NCI-H1694 treated with DMSO at 0.1 percent for 48 hours (cell line): ENCODE results near the gene JMJD8.
A peak's percentile ranks its signal among the peaks of the same experiment; 100 is the strongest.

ENCODE experiments used
- DNase-seq: peaks from one replicate; lab custom pipeline; 2025; lab: John Stamatoyannopoulos, UW

JMJD8 gene

DNA sequence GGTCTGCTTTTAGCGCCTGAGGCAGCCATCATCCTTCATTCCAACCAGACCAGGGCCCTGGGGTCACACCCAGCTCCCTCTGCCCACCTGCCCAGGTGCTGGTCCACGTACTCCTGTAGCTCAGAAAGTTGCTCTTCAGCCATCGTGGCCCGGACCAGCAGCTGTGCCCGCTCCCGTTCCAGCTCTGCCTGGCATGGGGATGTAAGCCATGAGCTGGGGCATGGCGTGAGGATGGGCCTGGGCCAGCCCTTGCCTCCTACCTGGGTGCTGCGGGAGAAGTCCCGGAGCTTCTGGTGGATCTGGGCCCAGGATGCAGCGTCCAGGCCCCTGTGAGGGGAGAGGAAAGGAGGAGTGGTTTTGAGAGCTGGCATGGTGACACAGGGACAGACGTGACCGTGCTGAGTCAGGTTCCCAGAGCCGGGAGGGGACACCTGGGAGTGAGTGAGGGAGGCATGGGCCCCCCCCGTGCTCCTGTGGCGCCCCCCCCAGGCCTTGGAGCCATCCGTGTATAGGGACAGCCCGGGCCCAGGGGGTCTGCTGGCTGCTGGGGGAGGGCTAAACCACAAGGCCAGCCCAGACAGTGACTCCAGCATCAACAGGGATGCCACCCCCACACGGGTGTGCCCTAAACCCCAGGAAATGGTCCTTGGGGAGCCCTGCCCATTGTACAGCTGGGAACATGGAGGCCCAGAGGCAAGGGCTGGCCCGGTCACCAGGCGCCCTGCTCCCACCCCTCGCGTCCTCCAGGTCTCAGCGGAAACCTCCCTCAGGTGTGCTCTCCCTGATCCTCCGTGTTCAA, 38.9 kb upstream of the JMJD8 start:
- no peak for DNase-seq

DNA sequence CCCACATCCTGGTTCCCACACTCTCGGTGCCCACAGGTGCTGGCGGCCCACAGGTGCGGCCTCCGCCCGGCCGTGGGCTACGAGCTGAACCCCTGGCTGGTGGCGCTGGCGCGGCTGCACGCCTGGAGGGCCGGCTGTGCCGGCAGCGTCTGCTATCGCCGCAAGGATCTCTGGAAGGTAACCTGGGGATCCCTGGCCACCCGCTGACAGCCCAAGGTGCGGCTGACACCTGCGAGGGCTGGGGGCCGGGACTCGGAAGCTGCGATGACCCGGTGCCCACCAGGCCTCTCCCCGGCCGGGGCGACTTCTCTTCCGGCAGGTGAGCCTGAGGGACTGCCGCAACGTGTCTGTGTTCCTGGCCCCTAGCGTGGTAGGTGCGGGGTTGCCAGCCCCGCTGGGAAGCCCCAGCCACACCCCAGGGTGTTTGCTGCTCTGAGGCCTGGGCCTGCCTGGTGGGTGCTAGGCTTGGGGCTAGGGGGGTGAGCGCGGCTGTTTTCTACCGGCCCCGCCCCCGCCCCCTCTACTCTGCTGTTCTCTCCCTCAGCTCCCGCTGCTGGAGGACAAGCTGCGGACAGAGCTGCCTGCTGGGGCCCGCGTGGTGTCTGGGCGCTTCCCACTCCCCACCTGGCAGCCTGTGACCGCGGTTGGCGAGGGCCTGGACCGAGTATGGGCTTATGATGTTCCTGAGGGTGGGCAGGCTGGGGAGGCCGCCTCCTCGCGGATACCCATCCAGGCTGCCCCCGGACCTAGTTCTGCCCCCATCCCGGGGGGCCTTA, 37.8 kb upstream of the JMJD8 start:
- no peak for DNase-seq

- peak; percentile 31 for DNase-seq
Observed at GRCh38 chr16:720990-721764, 37.0 kb upstream of the JMJD8 start, which contains the start of gene ANTKMT. Gene ANTKMT (plus strand): TSS chr16:721146. CDS start chr16:721275, 129 bp downstream.

DNA sequence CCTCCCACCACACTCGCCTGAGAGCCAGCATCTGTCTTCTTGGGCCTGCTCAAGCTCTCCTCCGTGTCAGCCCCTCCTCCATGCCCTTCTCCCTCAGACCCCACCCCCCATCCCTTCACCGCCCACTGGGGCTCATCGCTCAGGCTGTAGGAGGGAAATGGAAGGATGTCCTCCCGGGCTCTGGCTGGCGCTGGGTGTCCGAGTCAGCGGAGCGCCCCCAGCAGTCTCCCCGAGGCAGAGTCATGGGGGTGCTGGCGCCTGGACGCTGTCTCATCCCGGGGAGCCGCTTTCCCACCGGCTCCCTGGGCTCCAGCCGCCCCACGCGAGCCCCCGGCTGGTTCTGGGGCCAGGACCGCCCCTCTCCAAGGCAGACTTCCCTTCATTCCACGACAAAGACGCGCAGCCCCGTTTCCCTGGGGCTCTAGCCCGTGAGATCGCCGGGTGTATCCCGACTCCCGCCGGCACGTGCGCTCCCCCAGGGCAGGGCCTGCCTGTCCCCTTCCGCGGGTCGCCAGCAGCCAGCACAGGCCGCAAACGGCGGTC, 36.4 kb upstream of the JMJD8 start:
- peak; percentile 54 for DNase-seq

DNA sequence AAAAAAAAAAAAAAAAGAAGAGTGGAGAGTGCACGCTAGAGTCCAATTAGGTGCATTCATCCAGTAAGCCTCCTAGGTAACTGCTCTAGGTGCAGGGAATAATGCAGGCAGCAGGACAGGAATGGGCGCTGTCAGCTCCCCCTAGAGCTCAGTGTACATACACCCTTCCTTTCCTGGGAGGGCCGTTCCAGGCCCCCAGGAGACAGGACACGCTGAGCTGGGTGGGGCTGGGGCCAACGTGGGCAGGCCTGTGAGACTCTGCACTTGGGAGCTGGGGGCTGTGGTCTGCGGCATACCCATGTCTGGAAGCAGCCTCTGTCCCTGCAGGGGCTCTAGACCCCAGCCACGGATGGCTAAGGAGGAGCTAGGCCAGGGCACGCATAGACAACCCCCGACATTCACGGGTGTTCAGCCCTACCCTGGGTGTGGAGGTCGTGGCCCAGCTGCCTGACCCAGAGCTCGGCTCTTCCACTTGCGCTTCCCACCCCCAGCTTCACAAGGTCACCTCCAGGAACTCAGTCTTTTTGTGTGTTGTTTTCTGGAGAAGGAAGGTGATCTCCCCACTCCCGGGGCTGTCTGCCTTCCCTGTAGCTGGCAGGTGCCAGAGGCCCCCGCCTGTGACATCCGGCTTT, 35.8 kb upstream of the JMJD8 start:
- DNase-seq, result no peak

GRCh38 chr16:718922-719321, 34.8 kb upstream of the JMJD8 start:
- no peak for DNase-seq

- DNase-seq, result no peak
Observed at GRCh38 chr16:718389-718788, 34.3 kb upstream of the JMJD8 start.

DNA sequence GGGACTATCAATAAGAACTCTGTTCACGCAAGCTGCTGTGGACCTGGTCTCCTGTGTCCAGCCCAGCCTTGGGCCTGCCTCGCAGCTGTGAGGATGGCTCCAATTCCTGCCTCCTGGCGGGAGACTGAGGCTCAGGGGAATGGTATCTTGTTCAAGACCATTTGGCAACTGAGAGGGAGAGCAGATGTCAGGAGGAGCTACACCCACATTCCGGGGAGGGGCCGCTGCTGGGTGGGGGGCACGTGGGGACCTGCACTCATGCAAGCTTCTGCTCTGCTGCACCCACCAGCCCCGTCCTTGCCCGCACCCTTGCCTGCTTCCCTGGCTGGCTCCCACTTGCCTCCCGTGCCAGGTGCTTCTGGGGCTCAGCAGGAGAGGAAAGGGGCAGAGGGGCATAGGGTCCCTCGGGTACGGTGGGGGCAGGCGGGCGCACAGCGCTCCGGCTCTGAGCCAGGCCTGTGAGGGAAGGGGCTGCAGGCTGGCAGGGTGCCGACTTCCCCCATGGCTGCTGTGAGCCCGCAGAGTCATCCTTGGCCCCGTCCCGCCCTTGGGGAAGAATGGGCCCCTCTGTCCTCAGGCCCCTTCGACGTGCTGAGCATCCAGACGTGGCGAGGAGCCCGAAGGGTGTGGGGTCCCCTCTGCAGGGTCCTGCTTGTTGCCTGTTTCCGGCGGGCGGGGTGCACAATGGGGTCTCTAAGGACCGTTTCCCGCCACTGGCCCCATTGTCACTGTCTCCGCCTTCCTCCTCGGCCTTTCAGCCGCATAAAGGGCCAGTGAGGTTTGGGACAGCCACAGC, 33.5 kb upstream of the JMJD8 start:
- DNase-seq, result peak; percentile 19

DNA sequence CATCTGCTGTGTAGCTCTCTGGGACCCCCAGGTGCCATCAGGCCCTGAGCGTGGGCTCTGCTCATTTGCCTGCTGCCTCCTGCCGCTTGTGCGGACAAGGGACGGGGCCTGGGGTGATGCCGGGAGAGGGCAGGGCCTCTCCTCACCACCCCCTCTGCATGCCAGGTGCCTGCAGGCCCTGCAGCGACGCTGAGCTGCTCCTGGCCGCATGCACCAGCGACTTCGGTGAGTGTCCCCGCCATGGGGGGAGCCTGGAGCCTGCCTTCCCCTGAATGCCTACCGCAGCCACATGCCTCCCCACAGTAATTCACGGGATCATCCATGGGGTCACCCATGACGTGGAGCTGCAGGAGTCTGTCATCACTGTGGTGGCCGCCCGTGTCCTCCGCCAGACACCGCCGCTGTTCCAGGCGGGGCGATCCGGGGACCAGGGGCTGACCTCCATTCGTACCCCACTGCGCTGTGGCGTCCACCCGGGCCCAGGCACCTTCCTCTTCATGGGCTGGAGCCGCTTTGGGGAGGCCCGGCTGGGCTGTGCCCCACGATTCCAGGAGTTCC, 32.7 kb upstream of the JMJD8 start:
- DNase-seq, result no peak

DNA sequence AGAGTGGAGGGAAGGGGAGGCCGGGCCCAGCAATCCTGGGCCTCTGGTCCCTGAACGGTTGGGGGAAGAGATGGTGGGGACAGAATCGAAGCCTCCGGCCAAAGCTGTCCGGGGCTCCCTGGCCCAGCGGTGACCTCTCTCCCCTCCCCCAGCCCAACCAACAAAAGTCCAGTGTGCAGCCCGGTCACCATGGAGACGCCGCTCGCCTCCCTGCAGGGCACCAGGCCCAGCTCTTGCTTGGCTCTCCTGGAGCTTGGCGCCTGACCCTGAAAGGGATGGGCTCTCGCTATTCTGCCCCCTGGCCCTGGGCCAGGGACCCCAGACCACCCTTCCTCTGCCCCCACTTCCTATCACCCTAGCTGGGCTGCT, 32.0 kb upstream of the JMJD8 start:
- no peak for DNase-seq

DNA sequence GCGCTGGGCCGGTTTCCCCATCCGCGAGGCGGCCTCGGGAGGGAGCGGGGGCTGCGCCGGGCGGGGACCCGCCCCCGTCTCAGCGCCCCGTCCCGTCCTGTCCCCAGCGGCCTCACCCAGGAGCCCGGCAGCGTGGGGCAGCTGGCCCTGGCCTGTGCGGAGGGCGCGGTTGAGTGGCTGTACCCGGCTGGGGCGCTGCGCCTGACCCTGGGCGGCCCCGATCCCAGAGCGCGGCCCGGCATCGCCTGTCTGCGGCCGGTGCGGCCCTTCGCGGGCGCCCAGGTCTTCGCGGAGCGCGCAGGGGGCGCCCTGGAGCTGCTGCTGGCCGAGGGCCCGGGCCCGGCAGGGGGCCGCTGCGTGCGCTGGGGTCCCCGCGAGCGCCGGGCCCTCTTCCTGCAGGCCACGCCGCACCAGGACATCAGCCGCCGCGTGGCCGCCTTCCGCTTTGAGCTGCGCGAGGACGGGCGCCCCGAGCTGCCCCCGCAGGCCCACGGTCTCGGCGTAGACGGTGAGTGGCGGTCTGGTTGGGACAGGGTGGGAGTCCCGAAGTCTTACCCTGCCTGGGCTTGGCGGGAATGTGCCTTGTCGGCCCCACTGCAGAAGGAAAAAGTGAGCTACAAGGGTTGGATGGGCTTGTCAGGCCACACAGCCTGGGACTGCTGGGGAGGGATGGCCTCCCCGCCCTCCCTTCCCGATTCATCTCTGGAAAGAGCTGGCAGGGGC, 31.5 kb upstream of the JMJD8 start:
- DNase-seq, result no peak

GRCh38 chr16:714558-715476, 30.7 kb upstream of the JMJD8 start, which contains the start of gene METRN:
Gene METRN (plus strand): TSS chr16:715118. CDS start chr16:715290, 172 bp downstream.
- DNase-seq, result no peak

DNA sequence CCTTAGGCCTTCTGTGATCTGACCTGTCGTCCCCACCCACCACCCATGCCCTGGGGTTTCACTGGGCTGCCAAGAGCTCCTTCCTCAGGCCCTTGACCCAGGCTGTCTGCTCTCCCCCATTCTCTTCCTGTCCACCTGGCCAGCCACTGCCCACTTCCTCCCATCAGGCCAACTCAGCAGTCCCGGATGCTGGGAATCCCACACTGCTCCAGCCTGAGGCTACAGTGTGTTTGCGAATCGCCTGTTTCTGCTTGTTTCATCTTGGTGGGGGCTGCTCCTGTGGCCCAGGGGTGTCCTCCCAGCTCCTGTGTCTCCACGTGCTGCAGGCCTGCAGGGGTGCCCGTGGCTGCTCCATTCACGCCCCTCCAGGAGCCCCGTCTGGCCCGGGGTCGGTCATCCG, 29.9 kb upstream of the JMJD8 start:
- no peak for DNase-seq

DNA sequence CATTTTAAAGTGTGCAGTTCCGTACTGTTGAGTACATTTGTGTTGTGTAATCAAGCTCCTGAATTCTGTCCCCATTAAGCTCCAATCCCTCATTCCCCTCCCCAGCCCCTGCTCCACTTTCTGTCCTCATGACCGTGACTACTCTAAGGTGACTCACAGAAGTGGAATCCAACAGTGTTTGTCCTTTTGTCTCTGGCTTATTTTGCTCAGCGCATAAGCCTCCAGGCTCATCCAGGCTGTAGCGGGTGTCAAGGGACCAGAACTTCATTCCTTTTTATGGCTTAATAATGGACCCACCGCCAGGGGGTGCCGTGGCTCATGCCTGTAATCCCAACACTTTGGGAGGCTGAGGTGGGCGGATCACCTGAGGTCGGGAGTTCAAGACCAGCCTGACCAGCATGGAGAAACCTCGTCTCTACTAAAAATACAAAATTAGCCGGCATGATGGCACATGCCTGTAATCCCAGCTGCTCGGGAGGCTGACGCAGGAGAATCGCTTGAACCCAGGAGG, 28.7 kb upstream of the JMJD8 start:
- peak; percentile 18 for DNase-seq

DNA sequence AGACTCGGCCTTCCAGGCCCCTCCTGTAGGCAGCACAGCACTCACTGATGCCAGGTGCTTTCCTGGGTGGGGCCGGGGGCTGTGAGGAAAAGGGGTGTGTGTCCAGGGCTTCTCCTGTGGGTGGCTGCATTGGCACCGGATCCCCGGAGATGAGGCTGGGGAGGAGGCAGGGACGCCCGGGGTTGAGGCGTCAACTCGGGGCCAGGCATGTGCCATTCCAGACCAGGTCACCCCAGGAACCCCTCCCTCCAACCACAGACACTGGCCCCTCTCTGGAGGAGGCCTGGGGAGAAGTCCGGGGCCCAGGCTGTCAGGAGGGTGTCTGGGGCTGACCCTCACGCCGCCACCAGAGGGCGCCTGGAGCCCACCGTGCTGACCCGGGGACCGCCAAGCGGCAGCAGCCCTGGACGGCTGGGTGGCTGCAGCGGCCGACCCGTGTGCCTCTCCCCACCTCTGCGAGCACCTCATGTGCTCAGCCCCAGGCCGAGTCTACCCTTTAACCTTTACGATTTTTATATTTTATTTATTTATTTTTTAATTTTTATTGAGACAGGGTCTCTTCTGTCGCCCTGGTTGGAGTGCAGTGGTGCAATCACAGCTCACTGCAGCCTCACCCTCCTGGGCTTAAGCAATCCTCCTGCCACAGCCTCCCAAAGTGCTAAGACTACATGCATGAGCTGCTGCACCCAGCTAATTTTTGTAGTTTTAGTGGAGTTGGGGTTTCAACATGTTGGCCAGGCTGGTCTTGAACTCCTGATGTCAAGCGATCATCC, 27.6 kb upstream of the JMJD8 start:
- no peak for DNase-seq

DNA sequence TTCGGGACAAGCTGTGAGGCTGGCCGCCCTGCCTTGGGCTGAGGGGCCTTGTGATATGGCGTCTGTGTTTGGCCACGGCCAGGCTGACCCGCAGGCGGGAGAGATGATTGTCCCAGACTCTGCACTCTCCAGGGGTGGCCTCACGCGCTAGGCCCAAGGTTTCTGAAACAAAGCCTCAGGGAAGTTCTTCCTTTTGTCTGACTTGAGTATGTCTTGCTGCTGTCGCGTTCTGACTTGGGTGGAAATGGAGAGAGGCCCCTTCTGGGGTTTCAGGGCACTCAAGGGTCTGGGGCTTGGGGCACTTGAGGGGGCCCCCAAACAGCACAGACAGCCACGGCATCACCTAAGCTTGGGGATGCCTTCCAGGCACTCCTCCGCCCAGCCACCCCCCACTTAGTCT, 26.9 kb upstream of the JMJD8 start:
- no peak for DNase-seq

- DNase-seq, result no peak
Observed at GRCh38 chr16:710500-711075, 26.5 kb upstream of the JMJD8 start.
